K562 (cell line): Measurements from ENCODE around the gene TMPO. TPM values are rescaled to one million over a fixed set of nuclear protein-coding genes. Genes with fewer than 3 reads are reported as not detected.

ENCODE experiments used
- BACH1 ChIP-seq: fragments of 200-800 bp; sonication (Bioruptor generic); IDR thresholded peaks from 2 replicates; pipeline ENCODE4 v1.6.1; 2016; ENCODE audit warnings: missing genetic modification characterization, missing compliant biosample characterization
- BDP1 ChIP-seq: IDR thresholded peaks from 3 replicates; pipeline ENCODE4 v1.6.1; 2011; ENCODE audit not compliant: insufficient read length, insufficient read depth
- ILK ChIP-seq: fragments of 450-650 bp; IDR thresholded peaks from 2 replicates; pipeline ENCODE4 v1.6.1; 2016; ENCODE audit warnings: missing genetic modification characterization, low read depth, mild to moderate bottlenecking, missing compliant biosample characterization, moderate library complexity, borderline replicate concordance
- MCM3 ChIP-seq: fragments of 450-650 bp; IDR thresholded peaks from 2 replicates; pipeline ENCODE4 v1.6.1; 2016
- MEF2D ChIP-seq: conservative IDR thresholded peaks from 2 replicates; pipeline ENCODE4 v1.6.1; 2016; ENCODE audit warnings: low read depth, missing genetic modification characterization, missing compliant biosample characterization
- NBN ChIP-seq: fragments of 450-650 bp; IDR thresholded peaks from 2 replicates; pipeline ENCODE4 v1.6.1; 2016; ENCODE audit warnings: low read depth, mild to moderate bottlenecking
- NELFE ChIP-seq: IDR thresholded peaks from 2 replicates; pipeline ENCODE4 v1.6.1; 2011; ENCODE audit warnings: mild to moderate bottlenecking; ENCODE audit not compliant: insufficient read depth, insufficient read length
- TEAD4 ChIP-seq, 2 experiments: sonication (generic) in 1 of 2; formaldehyde crosslinking in 1 of 2; IDR thresholded peaks; 2 replicates each; pipeline versions ENCODE4 v1.6.1 to v1.8.0; 2012 to 2022; ENCODE audit warnings: borderline replicate concordance in 1 of 2, inconsistent platforms in 1 of 2, low read length in 1 of 2, mild to moderate bottlenecking in 1 of 2, missing genetic modification reagents in 1 of 2
- polyA plus RNA-seq, 8 experiments: library from polyadenylated mRNA; depleted of rRNA in 4 of 8; stranded (reverse) in 5 of 8; unstranded in 3 of 8; fragments of >200 nt; fragmentation: Nextera tagmentation in 2 of 8; fragmentation: Illumina TruSeq in 1 of 8; extraction: Ambion mirVana in 2 of 8; extraction: Trizol in 1 of 8; gene quantifications; 2 replicates each; pipeline versions ENCODE4 v1.2.1 to v1.2.3, GENCODE V29; 2011 to 2014; ENCODE audit warnings: inconsistent platforms in 1 of 8, missing spikeins in 1 of 8
- total RNA-seq, 7 experiments: library from RNA; depleted of rRNA in 6 of 7; stranded (reverse); fragments of >200 nt in 6 of 7; fragmentation: Illumina TruSeq in 2 of 7; extraction: Trizol in 2 of 7; gene quantifications; 2 replicates each; pipeline versions ENCODE4 v1.2.1 to v1.2.3, GENCODE V29; 2011 to 2021; ENCODE audit warnings: low replicate concordance in 1 of 7
- TF ChIP-seq, protein P1 (sequence below), 2 experiments: fragments of 450-650 bp in 1 of 2; sonication (generic) in 1 of 2; formaldehyde crosslinking in 1 of 2; IDR thresholded peaks; 2 replicates each; pipeline versions ENCODE4 v1.7.1 to v1.9.0; 2016 to 2022; ENCODE audit warnings: inconsistent platforms in 1 of 2, mild to moderate bottlenecking in 1 of 2, missing genetic modification reagents in 1 of 2
- TF ChIP-seq, protein P2 (sequence below): fragments of 450-650 bp; IDR thresholded peaks from 2 replicates; pipeline ENCODE4 v1.6.1; 2014; ENCODE audit warnings: low read depth, mild to moderate bottlenecking, moderate library complexity, borderline replicate concordance
- TF ChIP-seq, protein P3 (sequence below): fragments of 450-650 bp; IDR thresholded peaks from 2 replicates; pipeline ENCODE4 v1.6.1; 2017; ENCODE audit warnings: antibody characterized with exemption, mild to moderate bottlenecking
- TF ChIP-seq, protein P4 (sequence below): sonication (generic); formaldehyde crosslinking; IDR thresholded peaks from 2 replicates; pipeline ENCODE4 v1.8.0; 2022; ENCODE audit warnings: mild to moderate bottlenecking, missing genetic modification reagents

The TMPO gene
- total and polyA plus RNA-seq, 9 of the 15 experiments (the other 6 are each of a cell fraction or from before 2014, with no cell fraction given) = 62.1 to 263 (median 182) TPM

DNA sequence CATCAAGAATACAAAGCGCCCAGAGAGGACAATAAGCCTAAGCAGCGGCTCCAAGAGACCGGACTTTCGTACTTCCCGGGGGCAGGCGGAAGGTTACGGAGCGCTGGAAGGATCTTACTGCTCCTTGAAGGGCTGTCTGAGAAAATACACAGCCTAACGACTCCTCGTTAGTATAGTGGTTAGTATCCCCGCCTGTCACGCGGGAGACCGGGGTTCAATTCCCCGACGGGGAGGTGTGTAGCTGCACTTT, 12.1 kb upstream of the TMPO start (continued):
- TF ChIP-seq, protein P1, sequence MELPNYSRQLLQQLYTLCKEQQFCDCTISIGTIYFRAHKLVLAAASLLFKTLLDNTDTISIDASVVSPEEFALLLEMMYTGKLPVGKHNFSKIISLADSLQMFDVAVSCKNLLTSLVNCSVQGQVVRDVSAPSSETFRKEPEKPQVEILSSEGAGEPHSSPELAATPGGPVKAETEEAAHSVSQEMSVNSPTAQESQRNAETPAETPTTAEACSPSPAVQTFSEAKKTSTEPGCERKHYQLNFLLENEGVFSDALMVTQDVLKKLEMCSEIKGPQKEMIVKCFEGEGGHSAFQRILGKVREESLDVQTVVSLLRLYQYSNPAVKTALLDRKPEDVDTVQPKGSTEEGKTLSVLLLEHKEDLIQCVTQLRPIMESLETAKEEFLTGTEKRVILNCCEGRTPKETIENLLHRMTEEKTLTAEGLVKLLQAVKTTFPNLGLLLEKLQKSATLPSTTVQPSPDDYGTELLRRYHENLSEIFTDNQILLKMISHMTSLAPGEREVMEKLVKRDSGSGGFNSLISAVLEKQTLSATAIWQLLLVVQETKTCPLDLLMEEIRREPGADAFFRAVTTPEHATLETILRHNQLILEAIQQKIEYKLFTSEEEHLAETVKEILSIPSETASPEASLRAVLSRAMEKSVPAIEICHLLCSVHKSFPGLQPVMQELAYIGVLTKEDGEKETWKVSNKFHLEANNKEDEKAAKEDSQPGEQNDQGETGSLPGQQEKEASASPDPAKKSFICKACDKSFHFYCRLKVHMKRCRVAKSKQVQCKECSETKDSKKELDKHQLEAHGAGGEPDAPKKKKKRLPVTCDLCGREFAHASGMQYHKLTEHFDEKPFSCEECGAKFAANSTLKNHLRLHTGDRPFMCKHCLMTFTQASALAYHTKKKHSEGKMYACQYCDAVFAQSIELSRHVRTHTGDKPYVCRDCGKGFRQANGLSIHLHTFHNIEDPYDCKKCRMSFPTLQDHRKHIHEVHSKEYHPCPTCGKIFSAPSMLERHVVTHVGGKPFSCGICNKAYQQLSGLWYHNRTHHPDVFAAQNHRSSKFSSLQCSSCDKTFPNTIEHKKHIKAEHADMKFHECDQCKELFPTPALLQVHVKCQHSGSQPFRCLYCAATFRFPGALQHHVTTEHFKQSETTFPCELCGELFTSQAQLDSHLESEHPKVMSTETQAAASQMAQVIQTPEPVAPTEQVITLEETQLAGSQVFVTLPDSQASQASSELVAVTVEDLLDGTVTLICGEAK (IDR thresholded peaks at IDR 0.05) = peak; percentile 86
- TF ChIP-seq, protein P1 (CRISPR knock-in tag; IDR thresholded peaks at IDR 0.05) = no peak
- TF ChIP-seq NELFE (no peak), MEF2D (tag) (0 out of 2 replicates have a peak, but pooled peaks have one; percentile 7), BACH1 (tag) (peak; percentile 71; the same call in 1 of the 2 replicates), BDP1 (peak; percentile 69), TEAD4 (IDR thresholded peaks at IDR 0.05; ENCODE audit: low read length) (peak; percentile 77; the same call in 1 of the 2 replicates), TEAD4 (CRISPR knock-in tag; IDR thresholded peaks at IDR 0.05; ENCODE audit: borderline replicate concordance) (no peak), NBN (peak; percentile 80; the same call in 1 of the 2 replicates), MCM3 (no peak), ILK (tag) (no peak)
- TF ChIP-seq, protein P2, sequence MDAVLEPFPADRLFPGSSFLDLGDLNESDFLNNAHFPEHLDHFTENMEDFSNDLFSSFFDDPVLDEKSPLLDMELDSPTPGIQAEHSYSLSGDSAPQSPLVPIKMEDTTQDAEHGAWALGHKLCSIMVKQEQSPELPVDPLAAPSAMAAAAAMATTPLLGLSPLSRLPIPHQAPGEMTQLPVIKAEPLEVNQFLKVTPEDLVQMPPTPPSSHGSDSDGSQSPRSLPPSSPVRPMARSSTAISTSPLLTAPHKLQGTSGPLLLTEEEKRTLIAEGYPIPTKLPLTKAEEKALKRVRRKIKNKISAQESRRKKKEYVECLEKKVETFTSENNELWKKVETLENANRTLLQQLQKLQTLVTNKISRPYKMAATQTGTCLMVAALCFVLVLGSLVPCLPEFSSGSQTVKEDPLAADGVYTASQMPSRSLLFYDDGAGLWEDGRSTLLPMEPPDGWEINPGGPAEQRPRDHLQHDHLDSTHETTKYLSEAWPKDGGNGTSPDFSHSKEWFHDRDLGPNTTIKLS = peak; percentile 24; the same call in 1 of the 2 replicates
- TF ChIP-seq, protein P3, sequence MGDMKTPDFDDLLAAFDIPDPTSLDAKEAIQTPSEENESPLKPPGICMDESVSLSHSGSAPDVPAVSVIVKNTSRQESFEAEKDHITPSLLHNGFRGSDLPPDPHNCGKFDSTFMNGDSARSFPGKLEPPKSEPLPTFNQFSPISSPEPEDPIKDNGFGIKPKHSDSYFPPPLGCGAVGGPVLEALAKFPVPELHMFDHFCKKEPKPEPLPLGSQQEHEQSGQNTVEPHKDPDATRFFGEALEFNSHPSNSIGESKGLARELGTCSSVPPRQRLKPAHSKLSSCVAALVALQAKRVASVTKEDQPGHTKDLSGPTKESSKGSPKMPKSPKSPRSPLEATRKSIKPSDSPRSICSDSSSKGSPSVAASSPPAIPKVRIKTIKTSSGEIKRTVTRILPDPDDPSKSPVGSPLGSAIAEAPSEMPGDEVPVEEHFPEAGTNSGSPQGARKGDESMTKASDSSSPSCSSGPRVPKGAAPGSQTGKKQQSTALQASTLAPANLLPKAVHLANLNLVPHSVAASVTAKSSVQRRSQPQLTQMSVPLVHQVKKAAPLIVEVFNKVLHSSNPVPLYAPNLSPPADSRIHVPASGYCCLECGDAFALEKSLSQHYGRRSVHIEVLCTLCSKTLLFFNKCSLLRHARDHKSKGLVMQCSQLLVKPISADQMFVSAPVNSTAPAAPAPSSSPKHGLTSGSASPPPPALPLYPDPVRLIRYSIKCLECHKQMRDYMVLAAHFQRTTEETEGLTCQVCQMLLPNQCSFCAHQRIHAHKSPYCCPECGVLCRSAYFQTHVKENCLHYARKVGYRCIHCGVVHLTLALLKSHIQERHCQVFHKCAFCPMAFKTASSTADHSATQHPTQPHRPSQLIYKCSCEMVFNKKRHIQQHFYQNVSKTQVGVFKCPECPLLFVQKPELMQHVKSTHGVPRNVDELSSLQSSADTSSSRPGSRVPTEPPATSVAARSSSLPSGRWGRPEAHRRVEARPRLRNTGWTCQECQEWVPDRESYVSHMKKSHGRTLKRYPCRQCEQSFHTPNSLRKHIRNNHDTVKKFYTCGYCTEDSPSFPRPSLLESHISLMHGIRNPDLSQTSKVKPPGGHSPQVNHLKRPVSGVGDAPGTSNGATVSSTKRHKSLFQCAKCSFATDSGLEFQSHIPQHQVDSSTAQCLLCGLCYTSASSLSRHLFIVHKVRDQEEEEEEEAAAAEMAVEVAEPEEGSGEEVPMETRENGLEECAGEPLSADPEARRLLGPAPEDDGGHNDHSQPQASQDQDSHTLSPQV = peak; percentile 81
- TF ChIP-seq, protein P4, sequence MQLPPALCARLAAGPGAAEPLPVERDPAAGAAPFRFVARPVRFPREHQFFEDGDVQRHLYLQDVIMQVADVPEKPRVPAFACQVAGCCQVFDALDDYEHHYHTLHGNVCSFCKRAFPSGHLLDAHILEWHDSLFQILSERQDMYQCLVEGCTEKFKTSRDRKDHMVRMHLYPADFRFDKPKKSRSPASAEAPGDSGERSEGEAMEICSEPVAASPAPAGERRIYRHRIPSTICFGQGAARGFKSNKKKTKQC (CRISPR knock-in tag) = 0 out of 2 replicates have a peak, but pooled peaks have one; percentile 9
